ENCODE results near the gene KCNIP4. TPM values are rescaled to one million over a fixed set of nuclear protein-coding genes. Genes with fewer than 3 reads are reported as not detected.

KCNIP4 gene
- total and polyA plus RNA-seq, 10 of the 15 experiments (the other 5 are each of a cell fraction or from before 2014, with no cell fraction given), result 0.03 to 0.23 (median 0.13) TPM; not detected in 7

DNA sequence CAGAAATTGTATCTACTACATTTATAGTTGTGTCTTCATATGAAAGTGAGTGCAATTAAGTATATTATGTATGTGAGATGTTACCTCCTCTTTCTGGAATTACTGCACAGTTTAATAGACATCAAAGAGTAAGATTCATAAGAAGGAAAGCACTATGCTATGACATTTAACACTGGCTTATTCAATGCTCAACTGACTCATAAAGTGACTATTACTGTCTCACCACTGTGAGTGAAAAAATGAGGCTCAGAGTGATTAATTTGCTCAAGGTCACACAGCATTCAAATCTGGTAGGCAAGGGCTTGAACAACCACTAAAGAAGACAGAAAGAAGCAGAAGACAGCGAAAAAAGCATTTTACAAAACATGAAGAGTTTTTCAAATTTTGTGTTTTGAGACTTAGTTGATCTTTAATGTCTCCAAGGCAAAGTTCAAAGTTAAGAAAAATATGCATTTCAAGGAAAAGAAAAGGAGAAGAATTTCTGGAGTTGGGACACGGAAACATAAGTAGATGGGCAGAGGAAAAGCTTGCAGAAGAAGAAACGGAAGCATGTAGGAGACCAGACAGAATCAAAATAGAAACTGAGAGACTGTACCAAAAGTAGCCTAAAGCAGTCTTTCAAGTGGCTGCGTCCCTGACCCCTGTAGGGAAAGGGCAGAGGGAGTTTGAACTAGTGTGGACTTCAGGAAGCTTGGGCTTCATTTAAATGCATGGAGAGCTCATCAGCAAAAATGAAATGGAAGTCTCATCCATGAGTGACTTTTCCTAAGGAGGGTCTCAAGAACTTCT, 66.3 kb downstream of the KCNIP4 start:
- Histone ChIP-seq H3K4me2 (ENCODE audit: control insufficient read depth, insufficient read depth) (no peak overlapping the region), H3K4me3 (no peak overlapping the region), H3K27ac (ENCODE audit: control insufficient read depth, insufficient read depth) (no peak overlapping the region), H3K9me3 (replicated peaks; ENCODE audit: control insufficient read depth, insufficient read depth, low read length) (no peaks in the 10 kb centered on the region), H4K20me1 (ENCODE audit: control insufficient read depth, insufficient read depth) (no peaks in the 10 kb centered on the region), H3K4me1 (ENCODE audit: control insufficient read depth, insufficient read depth, low read length) (no peaks in the 10 kb centered on the region), H3K9ac (ENCODE audit: control insufficient read depth, insufficient read depth, low read length) (no peak overlapping the region), H2AFZ (ENCODE audit: control insufficient read depth, low read depth, low read length) (no peak overlapping the region), H3K36me3 (ENCODE audit: control insufficient read depth in 2 of 2, insufficient read depth in 2 of 2, low read length in 1 of 2) (no peaks in the 10 kb centered on the region), H3K79me2 (ENCODE audit: control insufficient read depth, insufficient read depth, low read length) (no peaks in the 10 kb centered on the region), H3K27me3 (replicated peaks in 1 of 2; ENCODE audit: control insufficient read depth in 2 of 2, insufficient read depth in 2 of 2, low read length in 1 of 2) (no peaks in the 10 kb centered on the region)
- WGBS (ENCODE audit: insufficient coverage, insufficient replicate concordance, low lambda C conversion rate, missing lambda C conversion rate), result 6% methylated on average over 4 of the region's 4 CpGs
- ChIA-PET CTCF (no interaction called here), POLR2A (no interaction called here), SMC1A (ENCODE audit: uncharacterized antibody, unreplicated experiment) (interaction anchor here (0.7 kb wide), 1 partner anchor 407 kb away, joined by 3 read pairs; no protein-coding TSS in a partner anchor), RAD21 (ENCODE audit: unreplicated experiment) (no interaction called here)
- DNase-seq (ENCODE audit: low read depth, low spot score) (no peak), FAIRE-seq (no peak), ATAC-seq (no peak)
- BruUV-seq (replicated peaks), result no TSS peak
- TF ChIP-seq RCOR1 (conservative IDR thresholded peaks at IDR 0.05; ENCODE audit: low read depth, low read length) (no peak), NFYA (IDR thresholded peaks at IDR 0.05; ENCODE audit: borderline replicate concordance, low read depth, low read length) (no peak), HCFC1 (IDR thresholded peaks at IDR 0.05; ENCODE audit: low read length) (no peak), TCF7 (IDR thresholded peaks at IDR 0.05; ENCODE audit: borderline replicate concordance) (no peak), NFYB (IDR thresholded peaks at IDR 0.05; ENCODE audit: insufficient read depth, low read depth, low read length) (no peak), GABPA (IDR thresholded peaks at IDR 0.05; ENCODE audit: low read depth) (no peak), WRNIP1 (IDR thresholded peaks at IDR 0.05; ENCODE audit: borderline replicate concordance, low read depth, low read length) (no peak), ZBTB4 (CRISPR knock-in tag; IDR thresholded peaks at IDR 0.05) (no peak), STAT3 (IDR thresholded peaks at IDR 0.05; ENCODE audit: low read depth, low read length) (no peak), HDAC6 (IDR thresholded peaks at IDR 0.05; ENCODE audit: unreplicated experiment) (no peak), POLR2AphosphoS5 (IDR thresholded peaks at IDR 0.05; ENCODE audit: low read length) (no peak), MLLT1 (IDR thresholded peaks at IDR 0.05) (no peak)
- TF ChIP-seq, protein P1, sequence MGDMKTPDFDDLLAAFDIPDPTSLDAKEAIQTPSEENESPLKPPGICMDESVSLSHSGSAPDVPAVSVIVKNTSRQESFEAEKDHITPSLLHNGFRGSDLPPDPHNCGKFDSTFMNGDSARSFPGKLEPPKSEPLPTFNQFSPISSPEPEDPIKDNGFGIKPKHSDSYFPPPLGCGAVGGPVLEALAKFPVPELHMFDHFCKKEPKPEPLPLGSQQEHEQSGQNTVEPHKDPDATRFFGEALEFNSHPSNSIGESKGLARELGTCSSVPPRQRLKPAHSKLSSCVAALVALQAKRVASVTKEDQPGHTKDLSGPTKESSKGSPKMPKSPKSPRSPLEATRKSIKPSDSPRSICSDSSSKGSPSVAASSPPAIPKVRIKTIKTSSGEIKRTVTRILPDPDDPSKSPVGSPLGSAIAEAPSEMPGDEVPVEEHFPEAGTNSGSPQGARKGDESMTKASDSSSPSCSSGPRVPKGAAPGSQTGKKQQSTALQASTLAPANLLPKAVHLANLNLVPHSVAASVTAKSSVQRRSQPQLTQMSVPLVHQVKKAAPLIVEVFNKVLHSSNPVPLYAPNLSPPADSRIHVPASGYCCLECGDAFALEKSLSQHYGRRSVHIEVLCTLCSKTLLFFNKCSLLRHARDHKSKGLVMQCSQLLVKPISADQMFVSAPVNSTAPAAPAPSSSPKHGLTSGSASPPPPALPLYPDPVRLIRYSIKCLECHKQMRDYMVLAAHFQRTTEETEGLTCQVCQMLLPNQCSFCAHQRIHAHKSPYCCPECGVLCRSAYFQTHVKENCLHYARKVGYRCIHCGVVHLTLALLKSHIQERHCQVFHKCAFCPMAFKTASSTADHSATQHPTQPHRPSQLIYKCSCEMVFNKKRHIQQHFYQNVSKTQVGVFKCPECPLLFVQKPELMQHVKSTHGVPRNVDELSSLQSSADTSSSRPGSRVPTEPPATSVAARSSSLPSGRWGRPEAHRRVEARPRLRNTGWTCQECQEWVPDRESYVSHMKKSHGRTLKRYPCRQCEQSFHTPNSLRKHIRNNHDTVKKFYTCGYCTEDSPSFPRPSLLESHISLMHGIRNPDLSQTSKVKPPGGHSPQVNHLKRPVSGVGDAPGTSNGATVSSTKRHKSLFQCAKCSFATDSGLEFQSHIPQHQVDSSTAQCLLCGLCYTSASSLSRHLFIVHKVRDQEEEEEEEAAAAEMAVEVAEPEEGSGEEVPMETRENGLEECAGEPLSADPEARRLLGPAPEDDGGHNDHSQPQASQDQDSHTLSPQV (IDR thresholded peaks at IDR 0.05), result no peak
- TF ChIP-seq, protein P2, sequence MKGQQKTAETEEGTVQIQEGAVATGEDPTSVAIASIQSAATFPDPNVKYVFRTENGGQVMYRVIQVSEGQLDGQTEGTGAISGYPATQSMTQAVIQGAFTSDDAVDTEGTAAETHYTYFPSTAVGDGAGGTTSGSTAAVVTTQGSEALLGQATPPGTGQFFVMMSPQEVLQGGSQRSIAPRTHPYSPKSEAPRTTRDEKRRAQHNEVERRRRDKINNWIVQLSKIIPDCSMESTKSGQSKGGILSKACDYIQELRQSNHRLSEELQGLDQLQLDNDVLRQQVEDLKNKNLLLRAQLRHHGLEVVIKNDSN (IDR thresholded peaks at IDR 0.05; ENCODE audit: borderline replicate concordance, extremely low read length, insufficient read depth, low read depth, low read length), result no peak
- in situ Hi-C loops (cut with MboI), result no loop called here
- intact Hi-C loops (cut with micrococcal nuclease; ENCODE audit: unreplicated experiment), result no loop called here

Measured in GM12878 (cell line).